Stimulated activated CD4-positive, alpha-beta T cell treated with anti-CD3 and anti-CD28 coated beads, TNF-alpha, amount 100 ng/mL, for 4 hours (primary cell): ENCODE data around the gene ALDH1L1.
"Not testable (repeated sequence)": the region's sequence is repeated elsewhere in the genome, so short reads cannot be mapped to it uniquely, and the experiment has no call there.

Experiments used
- DNase-seq, 3 experiments: peaks; one replicate each; pipeline ENCODE4 v3.0.0-alpha.2; 2020; ENCODE audit warnings: low read depth in 3 of 3

Gene ALDH1L1

DNA sequence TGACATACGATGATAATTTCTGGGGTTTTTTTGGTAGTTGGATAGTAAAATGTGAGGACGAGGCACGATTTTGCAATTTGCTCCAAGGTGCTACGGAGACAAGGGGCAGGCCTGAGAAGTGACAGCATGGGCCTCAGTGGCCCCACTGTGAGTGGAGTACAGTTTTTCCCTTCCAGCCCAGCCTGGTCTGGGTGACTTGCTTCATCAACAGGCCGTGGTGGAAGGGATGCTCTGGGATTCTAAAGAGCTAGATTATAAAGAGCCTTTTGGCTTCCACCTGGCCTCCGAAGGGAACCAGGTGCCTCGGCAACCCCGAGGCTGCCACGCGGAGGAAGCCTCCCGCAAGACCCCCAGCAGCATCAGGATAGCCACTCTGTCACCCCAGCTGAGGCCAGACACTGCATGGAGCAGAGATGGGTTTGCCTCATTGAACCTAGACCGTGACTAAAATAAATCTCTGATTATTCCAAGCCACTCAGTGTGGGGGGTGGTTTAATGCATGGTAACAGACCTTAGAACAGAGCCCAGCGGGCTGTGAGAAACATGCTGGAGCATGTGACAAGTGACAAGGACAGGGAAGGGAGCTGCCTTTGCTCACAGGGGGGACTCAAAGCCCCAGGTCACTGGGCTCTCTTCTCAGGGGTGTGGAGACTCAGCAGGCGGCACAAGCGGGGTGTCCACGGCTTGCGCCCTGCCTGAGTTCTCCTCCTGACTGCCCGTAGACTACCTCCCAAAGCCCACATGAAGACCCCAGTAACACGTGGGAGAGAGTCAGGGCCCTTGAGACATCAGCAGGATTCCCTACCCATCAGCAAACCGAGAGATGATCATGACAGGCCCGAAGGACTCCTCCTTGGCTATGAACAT is 73.8 kb downstream of the ALDH1L1 start:
- DNase-seq, result no peak

DNA sequence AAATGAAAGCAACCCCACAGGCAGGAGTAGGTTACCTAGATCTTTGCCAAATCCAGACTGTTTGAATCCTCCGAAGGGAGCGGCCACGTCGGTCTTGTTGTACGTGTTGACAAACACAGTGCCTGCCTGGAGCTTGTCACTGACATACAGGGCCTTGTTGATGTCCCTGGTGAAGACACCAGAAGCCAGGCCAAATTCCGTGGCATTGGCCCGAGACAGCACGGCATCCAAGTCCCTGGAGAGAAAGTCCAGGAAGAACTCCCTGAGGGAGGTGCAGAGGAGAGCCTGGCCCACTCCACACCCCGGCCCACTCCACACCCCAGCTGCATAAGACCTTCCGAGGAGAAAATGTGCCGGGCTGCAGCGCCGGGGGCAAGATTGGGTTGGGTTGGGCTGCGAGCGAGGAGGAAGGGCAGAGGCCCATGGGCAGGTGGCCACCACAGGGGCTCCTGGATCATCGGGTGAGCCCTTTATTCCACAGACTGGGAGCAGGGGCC is 74.6 kb downstream of the ALDH1L1 start:
- DNase-seq, result no peak

DNA sequence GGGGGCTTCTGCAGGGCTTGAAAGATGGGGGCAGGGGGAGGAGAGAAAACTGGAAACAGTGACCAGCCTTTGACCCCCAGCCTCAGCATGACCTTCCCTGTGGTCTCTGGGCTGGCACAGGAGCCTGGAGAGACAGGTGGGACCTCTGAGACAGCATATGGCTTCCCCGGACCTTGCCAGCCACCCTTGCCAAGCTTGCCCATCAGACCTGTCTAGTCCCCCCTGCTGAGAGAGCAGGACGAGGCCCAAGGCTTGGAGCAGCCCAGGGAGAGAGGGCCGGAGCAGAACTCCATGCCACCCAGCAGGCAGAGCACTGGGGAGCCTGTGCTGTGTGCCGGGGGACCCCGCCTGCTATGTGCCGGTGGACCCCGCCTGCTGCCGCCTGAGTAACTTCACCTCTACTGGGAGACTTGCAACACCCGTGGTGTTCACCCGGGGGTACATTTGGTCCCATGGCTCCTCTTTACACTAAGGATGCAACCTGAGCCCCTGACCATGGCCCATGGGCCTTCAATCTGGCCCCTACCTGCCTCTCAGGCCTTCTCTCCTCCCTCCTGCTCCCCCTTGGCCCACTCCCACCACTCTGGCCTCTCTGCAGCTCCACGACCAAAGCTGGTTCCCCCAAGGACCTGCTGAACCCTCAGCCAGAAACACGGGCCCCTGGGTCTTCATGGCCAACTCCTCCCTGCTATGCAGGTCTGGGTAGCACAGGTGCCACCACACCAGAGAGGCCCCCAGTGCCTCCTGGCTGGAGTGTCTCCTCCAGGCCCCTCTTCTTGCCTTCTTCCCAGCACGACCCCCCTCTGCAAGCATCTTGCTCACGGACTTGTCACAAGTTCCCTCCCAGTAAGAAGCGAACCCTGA is 75.4 kb downstream of the ALDH1L1 start:
- no peak for DNase-seq

DNA sequence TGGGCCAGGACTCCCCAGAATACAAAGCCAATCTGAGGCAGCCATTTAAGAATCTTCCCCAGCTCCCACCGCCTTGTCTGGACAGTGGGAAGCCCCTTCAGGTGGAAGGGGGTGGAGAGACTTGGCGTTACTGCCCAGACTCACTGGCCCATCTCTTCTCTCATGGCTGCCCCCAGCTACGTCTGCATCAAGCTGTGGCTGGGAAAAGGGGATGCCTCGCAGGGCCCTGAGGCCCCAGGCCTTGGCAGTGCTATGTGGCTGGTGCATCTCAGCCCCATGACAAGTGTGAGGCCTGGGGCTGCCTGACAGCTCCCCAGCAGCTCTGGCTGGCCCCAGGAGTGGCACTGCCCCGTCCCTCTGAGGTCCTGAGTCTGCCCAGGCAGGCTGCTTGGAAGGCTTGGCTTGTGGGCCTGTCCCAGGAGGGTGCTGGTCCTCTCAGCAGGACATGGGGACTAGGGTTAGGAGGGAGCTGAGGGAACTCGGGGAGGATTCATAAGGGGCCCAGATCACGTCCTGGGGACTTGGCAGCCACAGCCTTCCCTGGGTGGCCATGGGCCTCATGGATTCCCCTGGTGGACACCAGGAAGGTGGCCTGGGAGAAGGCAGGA is 76.3 kb downstream of the ALDH1L1 start:
- no peak for DNase-seq

DNA sequence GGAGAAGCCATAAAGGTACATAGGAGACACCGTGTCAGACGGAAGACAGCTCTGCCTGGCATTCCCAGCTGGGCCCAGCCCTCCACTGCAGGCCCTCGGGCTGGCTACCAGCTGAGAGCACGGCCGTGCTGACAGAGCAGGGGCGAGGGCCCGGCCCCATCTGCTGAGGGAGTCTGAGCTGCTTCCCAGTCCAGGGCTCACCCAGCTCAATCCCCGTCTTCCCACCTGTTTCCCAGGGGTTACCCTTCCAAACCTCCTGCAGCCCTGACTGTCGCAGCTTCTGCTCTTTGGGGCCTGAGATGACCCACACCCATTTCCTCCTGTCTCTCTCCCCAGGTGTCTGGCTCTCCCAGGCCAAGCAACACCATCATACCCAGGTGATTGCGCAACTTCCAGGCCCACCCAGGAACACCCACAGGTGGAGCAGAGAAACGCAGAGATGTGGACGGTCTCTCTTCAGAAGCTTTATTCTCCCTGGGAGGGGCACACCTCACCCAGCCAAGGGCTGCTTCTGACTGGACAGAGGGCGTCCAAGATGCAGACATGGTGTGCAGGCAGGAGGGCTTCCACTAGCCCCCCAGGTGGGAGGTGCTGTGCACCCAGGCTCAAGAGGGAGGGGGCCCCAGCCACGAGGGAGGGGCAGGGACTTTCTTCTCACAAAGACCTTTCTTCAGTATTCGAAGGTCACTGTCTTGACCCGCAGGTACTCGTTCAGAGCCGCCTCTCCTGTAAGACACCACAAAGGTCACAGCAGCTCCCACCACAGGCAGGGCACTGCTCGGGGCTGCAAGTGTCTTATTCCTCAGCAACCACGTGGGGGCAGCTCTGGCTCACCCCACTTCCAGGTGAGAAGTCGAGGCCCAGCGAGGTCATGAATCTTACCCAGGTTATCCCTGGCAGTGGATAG is 77.0 kb downstream of the ALDH1L1 start:
- no peak for DNase-seq

DNA sequence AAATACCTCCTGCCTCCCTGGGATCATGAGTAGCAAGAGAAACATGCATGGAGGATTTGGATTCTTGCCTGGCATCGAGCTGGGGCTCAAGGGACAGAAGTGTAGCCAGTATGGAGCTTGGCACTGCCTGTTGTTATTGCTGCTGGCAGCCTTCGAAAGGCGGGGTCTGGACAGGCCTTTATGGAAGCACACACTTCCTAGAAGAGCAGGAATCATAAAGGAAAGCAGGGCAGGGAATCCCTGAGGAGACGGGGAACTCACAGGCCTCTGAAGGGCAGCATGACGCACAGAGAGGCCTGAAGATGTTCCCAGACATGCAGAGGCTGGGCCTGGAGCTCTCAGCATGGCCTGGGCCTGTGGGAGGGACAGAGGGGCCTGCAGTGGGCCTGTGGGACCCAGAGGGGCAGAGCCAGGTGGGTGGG is 77.8 kb downstream of the ALDH1L1 start:
- DNase-seq, result no peak

DNA sequence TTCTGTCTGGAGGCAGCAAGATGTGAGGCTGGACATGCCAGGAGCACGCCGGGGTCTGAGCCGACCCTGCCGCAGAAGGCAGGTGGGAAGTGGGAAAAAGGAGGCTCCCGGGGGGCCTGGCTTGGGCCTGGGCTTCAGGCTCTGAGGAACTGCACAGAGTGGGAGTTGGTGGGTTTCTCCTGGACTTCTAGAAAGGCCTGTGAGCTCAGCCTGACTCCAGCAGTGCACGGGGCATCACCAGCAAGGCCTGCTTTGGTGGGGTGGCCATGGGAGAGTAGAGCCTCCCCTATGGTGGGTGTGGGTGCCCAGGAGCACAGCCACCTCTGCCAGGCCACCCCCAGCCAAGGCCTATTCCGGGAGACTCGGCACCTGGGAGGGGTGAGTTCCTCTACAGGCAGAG is 78.4 kb downstream of the ALDH1L1 start:
- DNase-seq, result no peak

DNA sequence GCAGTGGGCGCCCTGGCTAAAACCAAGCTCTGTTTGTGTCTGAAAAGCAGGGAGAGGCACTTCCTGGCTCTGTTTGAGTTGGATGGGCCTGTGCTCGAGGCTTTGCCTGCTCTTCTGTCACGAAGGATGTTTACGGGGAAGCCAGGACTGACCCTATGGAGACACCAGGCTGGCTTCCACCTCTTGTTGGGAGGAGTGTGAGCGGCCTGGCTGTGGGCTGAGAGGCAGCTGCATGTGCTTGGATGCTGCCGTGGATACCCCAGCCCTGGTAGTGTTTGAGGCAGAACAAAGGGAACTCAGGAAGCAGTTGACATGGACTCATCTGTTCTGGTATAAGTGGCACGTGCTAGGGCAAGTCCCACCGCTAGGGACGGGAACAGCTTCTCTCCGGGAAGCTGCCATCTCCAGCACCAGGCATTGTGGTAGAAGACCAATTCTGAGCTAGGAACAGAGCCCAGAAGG is 78.8 kb downstream of the ALDH1L1 start:
- no peak for DNase-seq

DNA sequence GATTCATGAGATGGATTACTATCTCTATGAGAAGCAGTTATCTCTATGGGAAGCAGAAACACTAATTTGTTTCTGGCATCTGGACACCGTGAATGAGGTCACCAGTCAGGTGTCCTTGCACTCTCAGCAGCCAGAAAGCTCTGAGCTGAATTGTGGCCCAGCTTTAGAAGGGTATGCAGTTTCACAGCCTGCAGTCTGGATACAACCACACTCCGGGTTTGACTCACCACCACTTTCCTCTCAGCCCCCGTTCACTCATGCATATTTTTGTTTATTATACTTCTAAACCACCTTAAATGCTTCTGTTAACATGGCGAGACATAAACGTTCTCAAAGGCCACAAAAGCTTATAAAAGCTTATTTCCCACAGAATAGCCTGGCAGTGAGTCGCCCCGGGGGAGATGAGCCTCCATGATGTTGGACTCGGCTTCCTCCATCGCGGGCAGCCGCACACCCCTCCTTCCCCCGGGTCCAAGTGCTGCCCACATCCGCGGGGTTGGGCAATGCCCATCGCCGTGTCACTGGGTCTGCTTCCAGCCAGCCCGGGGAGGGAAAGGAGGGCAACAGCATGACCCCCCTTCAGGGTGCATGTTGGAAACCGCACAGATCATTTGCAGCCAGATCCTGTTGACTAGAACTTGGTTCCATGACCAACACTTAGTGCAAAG is 79.6 kb downstream of the ALDH1L1 start:
- no peak for DNase-seq

DNA sequence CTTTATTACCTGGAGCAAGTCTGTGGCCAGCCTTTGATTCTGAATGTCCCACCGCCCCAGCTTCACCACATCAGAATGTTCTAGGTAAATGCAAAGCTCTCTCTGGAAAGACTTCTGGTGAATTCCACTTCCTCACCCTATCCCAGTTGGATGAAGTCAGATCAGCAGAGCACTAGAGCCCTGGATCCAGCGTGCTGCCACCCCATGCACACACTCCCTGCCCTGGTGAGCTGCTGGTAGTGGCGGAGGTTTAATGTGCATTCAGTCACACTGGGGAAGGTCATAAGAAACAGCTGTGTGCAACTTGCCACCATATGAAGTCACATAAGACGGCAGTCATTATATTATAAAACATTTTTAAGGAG is 80.1 kb downstream of the ALDH1L1 start:
- no peak for DNase-seq

DNA sequence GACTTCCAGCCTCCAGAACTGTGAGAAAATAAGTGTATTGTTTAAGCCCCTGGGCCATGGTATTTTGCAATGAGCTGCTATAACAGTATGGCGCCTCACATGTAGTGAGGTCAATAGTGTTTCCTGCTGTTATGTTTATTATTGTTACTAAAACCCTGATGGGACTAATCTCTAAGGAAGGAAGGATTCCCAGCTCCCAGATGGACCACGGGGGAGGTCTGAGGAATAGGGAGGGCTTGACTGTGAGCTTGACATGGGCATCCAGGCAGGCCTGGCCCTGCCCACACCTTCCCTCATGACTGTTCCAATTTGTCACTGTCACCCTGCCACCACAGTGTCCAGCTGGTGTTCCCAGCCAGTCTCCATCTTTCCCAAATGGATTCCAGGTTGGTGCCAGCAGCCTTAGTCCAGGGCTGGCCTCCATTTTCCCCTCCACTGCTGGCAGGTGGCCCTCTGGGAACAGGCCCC is 82.0 kb downstream of the ALDH1L1 start:
- DNase-seq, result no peak

DNA sequence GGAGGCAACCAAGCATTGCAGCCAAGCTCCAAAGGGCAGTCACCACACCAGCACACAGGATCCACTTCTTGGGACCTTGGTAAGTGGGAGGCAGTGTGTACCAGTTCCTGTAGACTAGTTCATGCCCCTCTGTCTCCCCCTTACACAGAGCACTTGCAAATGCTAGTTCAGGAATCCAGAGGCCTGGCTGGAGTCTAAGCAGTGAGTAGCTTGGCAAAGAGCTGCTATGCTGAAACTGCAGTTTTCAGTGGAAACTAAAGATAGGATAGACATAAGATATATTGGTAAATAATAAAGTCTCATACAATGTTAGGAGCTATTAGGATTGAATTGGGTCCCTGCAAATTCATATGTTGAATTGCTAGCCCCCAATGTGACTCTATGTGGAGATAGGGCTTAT is 82.6 kb downstream of the ALDH1L1 start:
- no peak for DNase-seq

DNA sequence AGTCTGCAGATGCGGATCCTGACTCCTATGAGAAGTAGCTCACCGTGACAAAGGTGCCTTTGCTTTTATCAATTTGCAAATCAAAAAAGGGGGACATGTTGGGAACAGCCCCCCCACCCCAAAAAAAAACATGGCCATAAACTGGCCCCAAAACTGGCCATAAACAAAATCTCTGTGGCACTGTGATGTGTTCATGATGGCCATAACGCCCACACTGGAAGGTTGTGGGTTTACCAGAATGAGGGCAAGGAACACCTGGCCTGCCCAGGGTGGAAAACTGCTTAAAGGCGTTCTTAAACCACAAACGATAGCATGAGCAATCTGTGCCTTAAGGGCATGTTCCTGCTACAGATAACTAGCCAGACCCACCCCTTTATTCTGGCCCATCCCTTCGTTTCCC is 84.1 kb downstream of the ALDH1L1 start:
- DNase-seq, result not testable (repeated sequence)

DNA sequence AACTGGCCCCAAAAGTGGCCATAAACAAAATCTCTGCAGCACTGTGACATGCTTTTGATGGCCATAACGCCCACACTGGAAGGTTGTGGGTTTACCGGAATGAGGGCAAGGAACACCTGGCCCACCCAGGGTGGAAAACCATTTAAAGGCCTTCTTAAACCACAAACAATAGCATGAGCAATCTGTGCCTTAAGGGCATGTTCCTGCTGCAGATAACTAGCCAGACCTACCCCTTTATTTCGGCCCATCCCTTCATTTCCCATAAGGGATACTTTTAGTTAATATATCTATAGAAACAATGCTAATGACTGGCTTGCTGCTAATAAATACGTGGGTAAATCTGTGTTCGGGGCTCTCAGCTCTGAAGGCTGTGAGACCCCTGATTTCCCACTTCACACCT is 88.3 kb downstream of the ALDH1L1 start:
- not testable (repeated sequence) for DNase-seq

DNA sequence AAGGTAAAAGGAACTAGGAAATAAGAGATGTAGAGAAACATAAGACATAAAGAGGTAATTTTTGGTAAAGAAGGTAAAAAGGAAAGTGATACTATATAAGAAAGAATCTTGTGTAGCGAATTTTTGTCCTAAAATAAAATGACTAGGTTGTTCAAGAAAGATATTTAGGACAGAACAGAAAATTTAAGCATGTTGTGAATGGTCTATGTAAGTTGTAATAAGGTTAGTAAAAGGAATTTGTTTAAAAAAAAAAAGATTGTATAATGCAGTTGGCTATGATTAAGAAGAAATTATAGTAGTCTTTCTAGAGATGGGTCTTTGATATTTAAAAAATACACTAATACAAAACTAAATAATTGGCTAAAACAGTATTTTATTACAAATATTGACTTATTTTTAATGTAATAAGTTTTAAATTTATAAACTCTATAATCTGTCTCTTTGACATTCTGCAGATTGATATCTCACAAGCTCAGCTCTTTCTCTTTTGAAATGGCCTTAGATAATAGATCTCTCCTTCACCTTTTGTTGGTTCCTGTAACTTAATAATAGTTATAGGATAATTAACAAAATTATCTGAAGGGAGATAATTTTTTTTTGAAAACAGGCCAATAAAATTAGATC is 92.7 kb downstream of the ALDH1L1 start:
- DNase-seq, result no peak

DNA sequence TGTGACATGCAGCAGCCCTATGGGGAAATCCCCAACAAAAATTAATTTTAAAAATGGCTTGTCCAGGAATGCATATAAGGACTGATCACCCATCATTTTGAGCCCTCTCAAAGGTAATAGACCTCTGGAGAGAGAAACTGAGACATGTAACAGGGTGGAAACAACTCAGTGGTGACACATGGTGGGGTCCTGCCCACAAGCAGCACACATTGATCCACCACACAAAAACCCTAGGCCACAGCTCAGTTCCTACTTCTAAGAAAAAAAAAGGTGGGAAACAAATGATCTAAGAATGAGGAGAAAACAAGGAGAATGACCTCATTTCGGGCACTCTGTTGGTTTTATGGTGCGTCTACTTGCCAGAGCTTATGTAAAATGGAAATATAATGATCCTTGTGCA is 94.5 kb downstream of the ALDH1L1 start:
- DNase-seq, result no peak

DNA sequence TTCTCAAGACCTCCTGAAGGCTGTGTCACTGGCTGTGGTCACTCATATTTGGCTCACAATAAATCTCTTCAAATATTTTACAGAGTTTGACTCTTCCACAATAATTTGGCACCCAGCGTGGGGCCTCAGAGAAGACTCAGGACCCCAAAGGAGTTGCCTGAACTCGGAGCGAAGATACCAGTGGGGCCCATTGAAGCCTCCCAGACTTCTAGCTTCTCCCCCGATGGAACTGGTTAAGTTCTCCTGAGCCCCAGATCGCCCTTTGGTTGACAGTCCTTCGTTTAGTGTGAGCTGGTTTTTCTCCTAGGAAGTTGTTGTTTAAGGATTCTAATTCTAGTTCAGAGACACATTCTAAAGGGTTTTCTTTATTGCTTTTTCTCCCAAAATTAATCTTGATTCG is 95.1 kb downstream of the ALDH1L1 start:
- DNase-seq, result no peak

DNA sequence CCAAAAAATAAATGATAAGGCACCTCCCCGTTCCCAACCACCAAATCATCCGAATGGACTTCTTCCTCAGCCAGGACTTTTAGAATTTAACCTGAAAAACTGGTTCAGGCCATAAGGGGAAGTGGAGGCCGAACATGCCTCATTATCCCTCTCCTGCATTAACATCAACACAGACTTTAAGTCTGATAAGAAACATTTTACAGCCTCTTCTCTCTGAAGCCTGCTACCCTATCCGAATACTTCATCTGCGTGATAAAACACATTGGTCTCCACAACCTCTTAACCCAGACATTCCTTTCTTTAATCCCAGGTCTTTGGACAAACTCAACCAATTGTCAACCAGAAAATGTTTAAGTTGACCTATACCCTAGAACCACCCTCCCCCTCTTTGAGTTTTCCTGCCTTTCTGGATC is 95.6 kb downstream of the ALDH1L1 start:
- DNase-seq, result no peak

DNA sequence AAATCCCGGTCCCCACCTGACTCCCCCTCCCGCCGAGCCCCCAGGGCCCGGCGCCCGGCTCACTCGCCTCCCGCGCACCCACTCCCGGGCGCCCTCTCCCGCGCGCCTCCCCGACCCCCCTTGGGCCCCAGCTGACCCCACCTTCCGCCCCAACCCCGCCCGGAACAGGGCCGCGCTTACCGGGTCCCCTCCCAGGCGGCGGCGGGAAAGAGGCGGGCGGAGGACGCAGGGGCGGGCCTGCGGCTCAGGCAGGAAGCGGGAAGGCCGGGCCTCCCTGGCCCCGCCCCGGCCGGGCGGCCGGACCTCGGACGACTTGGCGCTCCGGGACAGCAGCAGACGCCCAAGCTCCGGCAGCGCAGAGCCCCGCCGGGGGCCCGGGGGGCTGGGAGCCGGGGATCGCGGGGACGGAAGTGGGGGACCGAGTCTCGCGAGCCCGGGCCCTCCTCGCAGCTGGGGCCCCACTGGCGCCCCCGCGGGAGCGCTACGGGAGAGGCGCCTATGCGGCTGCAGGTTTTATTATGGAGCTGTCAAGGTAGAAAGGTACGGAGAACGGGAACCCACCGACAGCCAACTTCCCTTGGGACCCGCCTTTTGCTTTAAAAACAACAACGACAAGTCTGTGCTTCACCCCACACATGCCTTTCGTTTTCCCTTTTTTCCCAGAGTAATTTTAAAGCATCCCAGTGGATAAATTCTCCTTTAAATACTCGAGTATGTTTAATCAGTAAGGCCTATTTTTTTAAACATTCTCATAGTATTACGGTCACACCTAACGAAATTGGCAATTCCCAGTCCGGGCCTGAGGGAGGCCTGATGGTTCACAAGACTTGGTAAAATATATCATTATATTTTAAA is 96.2 kb downstream of the ALDH1L1 start, which contains the start of gene SLC41A3:
Gene SLC41A3 (minus strand): TSS at position 212 of the 855 bp plus-strand sequence. CDS start 15,905 bp downstream, outside the sequence.
- peak; percentile 69 to 86 (median 73) for DNase-seq
